ENCODE measurements around the gene CACNA1G.

DNA sequence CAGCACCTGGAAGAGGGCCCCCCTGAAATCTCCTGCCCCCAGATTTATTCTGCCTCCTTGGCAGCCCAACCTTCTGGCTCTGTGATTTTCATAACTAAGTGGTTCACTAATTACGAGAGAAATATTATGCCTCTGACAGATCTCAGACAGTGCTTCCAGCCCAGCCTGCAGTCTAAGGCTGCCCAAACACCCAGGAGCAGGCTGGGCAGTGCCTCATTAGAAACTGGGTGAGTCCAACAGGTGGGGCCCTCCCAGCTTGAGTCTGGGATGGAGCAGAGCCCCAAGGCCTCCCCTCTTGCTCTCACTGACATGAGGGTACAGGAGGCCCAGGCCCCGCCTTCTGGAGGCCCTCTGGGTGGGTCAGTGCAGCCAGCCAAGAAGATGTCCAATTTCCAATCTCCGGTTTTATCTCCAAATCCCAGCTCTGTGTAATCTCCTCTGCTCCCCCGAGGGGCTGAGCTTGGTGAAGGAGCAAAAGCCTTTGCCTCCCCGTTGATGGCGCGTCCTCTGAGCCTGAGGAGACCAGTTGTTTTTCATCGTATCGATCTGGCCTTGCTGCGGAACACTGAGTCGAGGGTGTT lies 54.0 kb downstream of the CACNA1G start:
- TF ChIP-seq, protein P1, sequence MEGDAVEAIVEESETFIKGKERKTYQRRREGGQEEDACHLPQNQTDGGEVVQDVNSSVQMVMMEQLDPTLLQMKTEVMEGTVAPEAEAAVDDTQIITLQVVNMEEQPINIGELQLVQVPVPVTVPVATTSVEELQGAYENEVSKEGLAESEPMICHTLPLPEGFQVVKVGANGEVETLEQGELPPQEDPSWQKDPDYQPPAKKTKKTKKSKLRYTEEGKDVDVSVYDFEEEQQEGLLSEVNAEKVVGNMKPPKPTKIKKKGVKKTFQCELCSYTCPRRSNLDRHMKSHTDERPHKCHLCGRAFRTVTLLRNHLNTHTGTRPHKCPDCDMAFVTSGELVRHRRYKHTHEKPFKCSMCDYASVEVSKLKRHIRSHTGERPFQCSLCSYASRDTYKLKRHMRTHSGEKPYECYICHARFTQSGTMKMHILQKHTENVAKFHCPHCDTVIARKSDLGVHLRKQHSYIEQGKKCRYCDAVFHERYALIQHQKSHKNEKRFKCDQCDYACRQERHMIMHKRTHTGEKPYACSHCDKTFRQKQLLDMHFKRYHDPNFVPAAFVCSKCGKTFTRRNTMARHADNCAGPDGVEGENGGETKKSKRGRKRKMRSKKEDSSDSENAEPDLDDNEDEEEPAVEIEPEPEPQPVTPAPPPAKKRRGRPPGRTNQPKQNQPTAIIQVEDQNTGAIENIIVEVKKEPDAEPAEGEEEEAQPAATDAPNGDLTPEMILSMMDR (IDR thresholded peaks at IDR 0.05): no peak
- TF ChIP-seq POLR2AphosphoS5 (IDR thresholded peaks at IDR 0.05): no peak
- TF ChIP-seq POLR2A (IDR thresholded peaks at IDR 0.05): no peak
- no peak for TF ChIP-seq EP300 (IDR thresholded peaks at IDR 0.05)
